Ovary (tissue), 9 donors: Measurements from ENCODE around the gene SPPL3. TPM values are rescaled to one million over a fixed set of nuclear protein-coding genes. Genes with fewer than 3 reads are reported as not detected.

Experiments
- DNase-seq, 5 donors: peaks; one replicate each; pipeline ENCODE4 v3.0.0-alpha.2; 2019 to 2020
- H3K27ac ChIP-seq, 2 donors: fragments of 200-600 bp; one replicate each; pipeline versions ENCODE4 v1.5.1 to v1.8.0; 2019 to 2022
- H3K27me3 ChIP-seq: fragments of 200-600 bp; one replicate; pipeline ENCODE4 v1.8.0; 2022
- H3K36me3 ChIP-seq: fragments of 200-600 bp; sonication (generic); one replicate; pipeline ENCODE4 v1.5.1; 2019
- H3K4me1 ChIP-seq: one replicate; pipeline ENCODE4 v1.8.1; 2013; ENCODE audit warnings: mild to moderate bottlenecking, moderate library complexity; ENCODE audit not compliant: insufficient read depth
- H3K4me3 ChIP-seq: fragments of 200-600 bp; sonication (generic); one replicate; pipeline ENCODE4 v1.5.1; 2017
- H3K9me3 ChIP-seq, 2 donors: fragments of 200-600 bp in 1 of 2; sonication (generic) in 1 of 2; one replicate each; pipeline versions ENCODE4 v1.5.1 to v1.8.1; 2013 to 2019; ENCODE audit warnings: mild to moderate bottlenecking in 1 of 2, moderate library complexity in 1 of 2
- EP300 ChIP-seq: sonication (generic); formaldehyde crosslinking; IDR thresholded peaks from one replicate; pipeline ENCODE4 v1.6.1; 2017; ENCODE audit warnings: antibody characterized with exemption
- POLR2A ChIP-seq: fragments of 450-650 bp; IDR thresholded peaks from one replicate; pipeline ENCODE4 v1.6.1; 2017; ENCODE audit warnings: antibody characterized with exemption, mild to moderate bottlenecking, moderate library complexity
- WGBS, 3 donors: extraction: QIAGEN DNeasy Blood & Tissue Kit in 1 of 3; methylation state at CpG; one replicate each; pipeline versions ENCODE4 v1.1.5 to v1.1.7; 2013 to 2017; 5-methylcytosine and 5-hydroxymethylcytosine counted together
- intact Hi-C, 4 donors: fragments of 100-400 bp; cut with DNase I; formaldehyde crosslinking; loops; one replicate each; pipeline versions ENCODE4 v1.11.0 to v1.15.1; 2022 to 2023
- polyA plus RNA-seq, 2 donors: library from polyadenylated mRNA; stranded (reverse); fragments of 200-250 nt in 1 of 2; fragments of 350-450 nt in 1 of 2; fragmentation: Illumina TruSeq in 1 of 2; extraction: RNeasy Lipid Tissue Mini Kit (QIAGEN cat#74804) in 1 of 2; gene quantifications; one replicate each; pipeline ENCODE4 v1.2.3, GENCODE V29; 2013 to 2014
- total RNA-seq, 7 donors: library from RNA; depleted of rRNA in 2 of 7; stranded (reverse); fragments of >200 nt in 2 of 7; fragmentation: NEBNext Ultra II Directional in 3 of 7; extraction: Animal tissue kit (Norgen Biotek cat#: 25700) in 3 of 7; gene quantifications; one replicate each; pipeline versions ENCODE4 v1.1.0 to v1.2.4, GENCODE V29; 2016 to 2023
- TF ChIP-seq, protein P1 (sequence below), 3 donors: fragments of 450-650 bp in 2 of 3; fragments of 200-600 bp in 1 of 3; IDR thresholded peaks; one replicate each; pipeline versions ENCODE4 v1.5.1 to v1.8.0; 2016 to 2022; ENCODE audit warnings: antibody characterized with exemption in 3 of 3, mild to moderate bottlenecking in 1 of 3
- donor health status: DM: no; HTN: no; CAD: no; lungs with moderate emphysema.
- donor health status: DM: no; HTN: no; CAD: no.
- donor health status: Bipolar disorder and iron deficiency.
- donor health status: DM: yes; HTN: yes; CAD: no.
- donor health status: DM: no; HTN: no; CAD: no.
- donor health status: DM: yes; HTN: yes; CAD: no.

SPPL3 gene
- total and polyA plus RNA-seq, 9 donors: 24.2 to 87.4 (median 51.9) TPM

DNA sequence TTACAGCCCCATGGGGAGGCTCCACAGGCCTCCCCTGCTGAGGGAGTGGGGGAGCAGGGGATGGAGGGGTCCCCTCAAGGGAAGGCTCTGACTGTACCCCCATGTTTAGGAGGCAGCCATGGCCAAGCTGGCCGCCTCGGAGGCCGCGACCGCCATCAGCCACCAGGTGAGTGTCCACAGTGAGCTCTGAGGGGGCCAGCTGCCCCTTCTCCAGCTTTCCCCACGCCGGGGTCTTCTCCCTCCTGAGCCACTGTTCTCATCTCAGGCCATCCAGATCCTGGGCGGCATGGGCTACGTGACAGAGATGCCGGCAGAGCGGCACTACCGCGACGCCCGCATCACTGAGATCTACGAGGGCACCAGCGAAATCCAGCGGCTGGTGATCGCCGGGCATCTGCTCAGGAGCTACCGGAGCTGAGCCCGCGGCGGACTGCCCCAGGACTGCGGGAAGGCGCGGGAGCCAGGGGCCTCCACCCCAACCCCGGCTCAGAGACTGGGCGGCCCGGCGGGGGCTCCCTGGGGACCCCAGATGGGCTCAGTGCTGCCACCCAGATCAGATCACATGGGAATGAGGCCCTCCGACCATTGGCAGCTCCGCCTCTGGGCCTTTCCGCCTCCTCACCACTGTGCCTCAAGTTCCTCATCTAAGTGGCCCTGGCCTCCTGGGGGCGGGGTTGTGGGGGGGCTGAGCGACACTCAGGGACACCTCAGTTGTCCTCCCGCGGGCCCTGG lies 165.0 kb downstream of the SPPL3 start:
- Histone ChIP-seq H3K36me3 (no peaks in the 10 kb centered on the region), H3K4me3 (no peak overlapping the region), H3K9me3 (no peaks in the 10 kb centered on the region), H3K27ac (no peak overlapping the region), H3K27me3 (no peaks in the 10 kb centered on the region), H3K4me1 (peaks cover 4% of the 10 kb centered on the region)
- WGBS, 3 donors: 93 to 95% (median 95%) methylated on average over 37 to 38 of the region's 38 CpGs
- intact Hi-C loops: no loop called here
- TF ChIP-seq POLR2A: no peak
- TF ChIP-seq, protein P1, sequence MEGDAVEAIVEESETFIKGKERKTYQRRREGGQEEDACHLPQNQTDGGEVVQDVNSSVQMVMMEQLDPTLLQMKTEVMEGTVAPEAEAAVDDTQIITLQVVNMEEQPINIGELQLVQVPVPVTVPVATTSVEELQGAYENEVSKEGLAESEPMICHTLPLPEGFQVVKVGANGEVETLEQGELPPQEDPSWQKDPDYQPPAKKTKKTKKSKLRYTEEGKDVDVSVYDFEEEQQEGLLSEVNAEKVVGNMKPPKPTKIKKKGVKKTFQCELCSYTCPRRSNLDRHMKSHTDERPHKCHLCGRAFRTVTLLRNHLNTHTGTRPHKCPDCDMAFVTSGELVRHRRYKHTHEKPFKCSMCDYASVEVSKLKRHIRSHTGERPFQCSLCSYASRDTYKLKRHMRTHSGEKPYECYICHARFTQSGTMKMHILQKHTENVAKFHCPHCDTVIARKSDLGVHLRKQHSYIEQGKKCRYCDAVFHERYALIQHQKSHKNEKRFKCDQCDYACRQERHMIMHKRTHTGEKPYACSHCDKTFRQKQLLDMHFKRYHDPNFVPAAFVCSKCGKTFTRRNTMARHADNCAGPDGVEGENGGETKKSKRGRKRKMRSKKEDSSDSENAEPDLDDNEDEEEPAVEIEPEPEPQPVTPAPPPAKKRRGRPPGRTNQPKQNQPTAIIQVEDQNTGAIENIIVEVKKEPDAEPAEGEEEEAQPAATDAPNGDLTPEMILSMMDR (IDR thresholded peaks at IDR 0.05): no peak
- TF ChIP-seq EP300: no peak
- DNase-seq: no peak

DNA sequence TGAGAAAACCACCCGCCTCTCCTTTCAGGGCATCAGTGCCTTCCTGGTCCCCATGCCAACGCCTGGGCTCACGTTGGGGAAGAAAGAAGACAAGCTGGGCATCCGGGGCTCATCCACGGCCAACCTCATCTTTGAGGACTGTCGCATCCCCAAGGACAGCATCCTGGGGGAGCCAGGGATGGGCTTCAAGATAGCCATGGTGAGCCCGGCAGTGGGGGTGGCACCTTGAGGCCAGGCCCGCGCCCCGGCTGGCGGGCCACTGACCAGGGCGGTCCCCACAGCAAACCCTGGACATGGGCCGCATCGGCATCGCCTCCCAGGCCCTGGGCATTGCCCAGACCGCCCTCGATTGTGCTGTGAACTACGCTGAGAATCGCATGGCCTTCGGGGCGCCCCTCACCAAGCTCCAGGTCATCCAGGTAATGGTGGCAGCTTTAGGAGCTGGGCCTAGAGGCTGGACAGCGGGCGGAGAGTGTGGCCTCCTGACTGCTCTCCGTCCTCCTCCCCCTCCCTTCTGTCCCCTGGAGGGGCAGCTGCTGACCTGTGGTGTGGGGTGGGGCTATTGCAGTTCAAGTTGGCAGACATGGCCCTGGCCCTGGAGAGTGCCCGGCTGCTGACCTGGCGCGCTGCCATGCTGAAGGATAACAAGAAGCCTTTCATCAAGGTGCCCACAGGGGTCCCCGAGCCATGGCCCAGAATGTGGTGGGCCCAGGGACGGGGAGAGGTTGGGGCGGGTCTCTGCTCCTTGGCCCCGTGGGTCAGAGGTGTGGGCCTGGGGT lies 165.7 kb downstream of the SPPL3 start:
- H3K4me1 ChIP-seq: peaks cover 4% of the 10 kb centered on the region
- intact Hi-C loops: no loop called here
- no peaks in the 10 kb centered on the region for H3K36me3 ChIP-seq
- WGBS, 3 donors: 89 to 91% (median 89%) methylated on average over 25 to 31 of the region's 31 CpGs
- H3K27ac ChIP-seq: no peak overlapping the region
- DNase-seq: peak in 2 of 5 donors; percentile 28 to 36
- H3K27me3 ChIP-seq: no peaks in the 10 kb centered on the region
- no peaks in the 10 kb centered on the region for H3K9me3 ChIP-seq
- TF ChIP-seq, protein P1 (IDR thresholded peaks at IDR 0.05): no peak
- TF ChIP-seq EP300: no peak
- no peak for TF ChIP-seq POLR2A
- H3K4me3 ChIP-seq: no peak overlapping the region

DNA sequence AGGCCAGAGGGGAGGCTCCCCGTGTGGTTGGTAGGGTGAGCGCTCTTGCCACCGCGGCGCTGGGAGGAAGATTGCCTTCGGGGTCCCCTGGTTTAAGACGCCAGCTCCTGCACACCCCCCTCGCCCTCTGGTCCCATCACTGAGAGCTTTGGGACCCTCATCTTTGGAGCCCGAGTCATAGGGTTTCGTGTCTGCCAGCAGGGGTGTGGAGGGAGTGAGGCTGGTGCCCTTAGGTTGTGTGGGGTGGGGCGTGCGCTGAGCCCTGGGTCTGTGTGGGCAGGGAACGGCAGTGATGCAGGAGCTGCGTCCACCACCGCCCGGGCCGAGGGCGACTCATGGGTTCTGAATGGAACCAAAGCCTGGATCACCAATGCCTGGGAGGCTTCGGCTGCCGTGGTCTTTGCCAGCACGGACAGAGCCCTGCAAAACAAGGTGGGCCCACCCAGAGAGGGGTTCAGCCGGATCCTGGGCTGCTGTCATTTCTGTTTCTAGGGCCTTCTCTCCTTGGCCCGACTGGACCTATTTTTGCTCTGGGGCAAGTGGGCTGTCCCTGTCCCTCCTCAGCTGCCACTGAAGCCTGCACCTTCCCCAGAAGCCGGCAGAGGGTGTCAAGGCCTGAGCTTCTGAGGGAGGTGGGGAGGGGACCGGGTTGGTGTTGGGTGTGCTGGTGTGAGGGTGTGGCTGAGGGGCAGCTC lies 166.5 kb downstream of the SPPL3 start:
- no peaks in the 10 kb centered on the region for H3K9me3 ChIP-seq
- H3K4me1 ChIP-seq: peaks cover 4% of the 10 kb centered on the region
- TF ChIP-seq EP300 (no peak), POLR2A (no peak)
- TF ChIP-seq, protein P1 (IDR thresholded peaks at IDR 0.05): no peak
- no peak overlapping the region for H3K27ac ChIP-seq
- WGBS, 3 donors: 84 to 88% (median 85%) methylated on average over 25 of the region's 25 CpGs
- H3K27me3 ChIP-seq: no peaks in the 10 kb centered on the region
- no peak for DNase-seq
- intact Hi-C loops: no loop called here
- no peak overlapping the region for H3K4me3 ChIP-seq
- H3K36me3 ChIP-seq: no peaks in the 10 kb centered on the region
